HG03432 (cell line): ENCODE measurements around the gene SLC9A9.

ENCODE experiments used
- ATAC-seq: cut with Tn5 transposase; IDR thresholded peaks from one replicate; pipeline ENCODE4 v1.9.1; 2021; ENCODE audit warnings: mild to moderate bottlenecking, moderate library complexity; ENCODE audit not compliant: unreplicated experiment

Gene SLC9A9

GRCh38 chr3:143269741-143270140, 578.5 kb downstream of the SLC9A9 start:
- ATAC-seq = no peak

DNA sequence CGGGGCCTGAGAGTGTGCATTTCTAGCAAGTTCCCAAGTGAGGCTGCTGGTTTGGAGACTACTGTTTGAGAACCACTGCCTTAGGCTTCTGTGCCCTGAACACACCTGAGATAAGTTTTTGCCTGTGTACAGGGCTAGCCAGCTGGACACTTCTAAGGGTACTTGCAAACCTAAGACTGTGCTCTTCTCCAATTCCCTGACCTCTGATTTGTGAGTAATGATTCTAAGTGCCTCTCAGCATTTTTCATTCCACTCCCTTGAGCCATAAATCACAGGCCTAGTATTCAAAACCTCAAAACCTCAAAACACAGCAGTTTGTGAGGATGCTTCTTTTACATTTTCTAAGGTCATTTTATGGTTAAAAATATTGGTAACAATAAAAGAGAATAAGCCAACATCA, 580.3 kb downstream of the SLC9A9 start:
- no peak for ATAC-seq

DNA sequence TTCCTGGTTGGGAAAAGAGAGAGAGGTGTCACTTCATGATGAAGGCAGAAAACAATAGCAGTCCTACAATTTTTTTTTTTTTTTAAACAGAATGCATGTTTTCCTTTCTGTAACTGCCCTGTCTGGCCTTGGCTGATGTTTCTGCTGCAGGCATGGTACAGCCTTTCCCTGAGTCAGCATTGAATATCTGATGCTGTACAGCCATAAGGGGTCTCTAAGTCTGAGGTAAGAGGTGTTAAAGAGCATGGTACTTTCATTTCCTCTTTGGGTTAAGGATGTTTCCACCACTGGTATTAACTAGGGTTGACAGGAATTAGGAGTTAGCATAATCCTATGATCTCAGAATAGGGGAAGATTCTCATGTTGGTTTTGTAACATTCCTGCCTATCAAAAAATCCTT, 581.3 kb downstream of the SLC9A9 start:
- peak; percentile 73 for ATAC-seq

DNA sequence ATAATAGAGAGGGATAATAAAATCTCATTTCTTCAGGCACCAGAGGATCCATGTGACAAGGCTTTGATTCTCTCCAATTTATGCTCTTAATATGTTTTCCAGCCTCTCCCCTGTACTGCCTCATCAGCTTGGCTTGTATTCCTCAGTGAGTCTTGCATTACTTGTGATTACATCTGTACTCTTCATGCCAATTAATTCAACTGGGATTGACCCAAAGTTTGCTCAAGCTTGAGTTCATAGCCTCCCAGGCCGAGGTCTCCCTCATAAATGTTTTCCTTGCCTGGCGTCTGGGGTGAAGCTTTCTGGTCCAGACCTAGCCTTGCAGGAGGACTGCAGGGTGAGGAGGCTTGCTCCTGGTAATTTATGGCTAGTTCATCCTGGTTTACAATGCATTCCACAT, 581.8 kb downstream of the SLC9A9 start:
- no peak for ATAC-seq

GRCh38 chr3:143265501-143266070, 582.7 kb downstream of the SLC9A9 start:
- ATAC-seq = no peak

DNA sequence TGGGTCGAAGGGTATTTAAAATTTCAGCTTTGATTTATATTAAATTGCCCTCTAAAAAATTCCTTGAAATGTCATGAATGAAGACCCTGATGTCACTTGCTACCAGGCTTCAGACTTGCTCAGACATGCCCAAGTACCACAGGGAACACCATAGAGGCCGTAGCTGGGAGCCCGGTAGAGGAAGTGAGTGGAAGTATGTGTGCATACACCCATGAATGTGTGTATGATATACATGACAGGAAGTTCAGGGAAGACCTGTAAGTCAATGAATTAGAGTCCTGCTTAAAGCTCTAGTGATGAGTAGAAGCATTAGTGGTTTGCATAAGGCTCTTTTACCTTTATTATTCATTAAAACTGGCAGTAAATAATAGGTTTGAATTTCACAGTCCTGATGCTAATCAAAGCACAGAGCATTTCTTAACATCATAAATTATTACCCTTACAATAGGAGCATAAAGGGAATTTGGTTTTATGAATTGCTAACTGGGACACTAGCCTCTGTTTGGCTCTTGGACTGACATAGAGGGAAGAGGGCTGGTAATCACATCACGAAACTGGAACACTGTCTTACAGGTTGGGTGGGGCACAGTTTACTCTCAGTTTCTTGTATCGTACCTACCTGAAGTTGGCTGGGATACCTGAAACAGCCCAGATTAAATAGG, 584.3 kb downstream of the SLC9A9 start:
- peak; percentile 82 for ATAC-seq

- ATAC-seq = no peak
These were observed 586.4 kb downstream of the SLC9A9 start for GRCh38 chr3:143261848-143262247.

DNA sequence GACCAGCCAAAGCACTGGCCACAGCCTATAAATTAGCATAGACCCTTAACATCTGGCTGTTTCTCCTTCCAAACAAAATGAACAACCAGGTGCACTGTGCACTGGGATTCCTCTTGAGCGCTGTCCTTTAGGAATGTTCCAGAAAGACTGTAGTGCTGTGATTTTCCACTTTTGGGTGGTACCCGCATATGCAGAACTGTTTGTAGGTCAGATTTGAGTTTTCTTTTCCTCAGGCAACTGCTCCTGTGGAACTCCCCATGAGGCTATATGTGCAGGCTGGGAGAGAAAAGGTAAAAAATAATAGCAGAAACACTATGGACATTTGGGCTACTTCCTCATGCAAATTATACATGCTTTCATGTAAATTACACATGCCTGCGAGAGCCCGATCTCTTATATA, 589.6 kb downstream of the SLC9A9 start:
- ATAC-seq = no peak

DNA sequence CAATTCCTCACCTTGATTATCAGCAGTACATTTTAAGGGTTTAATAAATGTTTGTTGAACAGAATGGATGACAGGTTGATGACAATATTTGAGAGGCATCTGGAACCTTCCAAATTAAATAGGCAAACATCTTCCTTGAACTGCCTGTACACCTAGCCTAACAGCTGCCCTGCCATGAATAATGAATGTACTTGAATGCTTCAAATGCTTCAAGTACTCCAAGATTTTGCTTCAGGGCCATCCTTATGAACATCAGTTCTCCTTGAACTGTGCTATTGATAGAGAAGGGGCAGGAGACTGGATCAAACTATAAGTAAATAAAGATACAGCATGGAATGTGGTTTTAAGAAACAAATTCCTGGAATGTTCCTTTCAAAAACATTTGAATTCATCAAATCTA, 591.9 kb downstream of the SLC9A9 start:
- ATAC-seq = no peak

- no peak for ATAC-seq
These were observed 592.5 kb downstream of the SLC9A9 start for GRCh38 chr3:143255739-143256138.

DNA sequence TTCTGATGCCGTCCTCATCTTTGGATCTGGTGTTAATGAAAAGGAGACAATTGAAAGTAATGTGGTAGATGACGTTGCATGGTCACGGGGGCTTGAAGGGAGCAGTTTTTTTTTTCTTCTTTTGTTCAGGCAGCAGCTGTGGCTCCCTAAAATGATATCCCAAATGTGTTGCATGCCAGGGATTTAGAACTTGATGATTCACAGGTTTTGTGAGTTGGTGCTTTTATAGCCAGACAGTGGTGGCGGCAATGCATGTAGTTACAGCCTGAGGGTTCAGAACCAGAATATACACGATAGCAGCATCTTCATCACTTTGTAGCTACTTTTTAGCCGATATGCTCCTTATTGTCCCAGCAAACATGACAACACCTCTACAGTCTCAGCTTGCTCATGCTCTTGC, 595.3 kb downstream of the SLC9A9 start:
- ATAC-seq = no peak

GRCh38 chr3:143249014-143249413, 599.3 kb downstream of the SLC9A9 start:
- no peak for ATAC-seq

DNA sequence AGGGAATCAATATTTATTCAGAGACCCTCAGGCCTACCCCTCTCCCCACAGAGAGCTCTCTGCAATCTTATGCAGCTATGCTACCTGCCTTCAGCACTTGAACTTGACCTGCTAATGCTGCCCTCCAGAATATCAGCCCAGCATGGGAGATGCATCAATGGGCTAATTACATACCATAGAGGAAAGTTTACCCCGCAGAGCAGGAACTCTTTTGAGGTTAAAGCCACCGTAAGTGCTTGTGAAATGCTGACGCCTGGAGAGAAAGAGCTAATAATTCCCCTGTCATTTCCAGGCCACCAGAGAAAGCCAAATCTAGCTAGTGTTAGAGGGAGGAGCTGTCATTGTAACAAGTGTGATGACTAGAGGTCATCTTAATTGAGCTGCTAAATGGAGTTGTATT, 601.2 kb downstream of the SLC9A9 start:
- no peak for ATAC-seq

DNA sequence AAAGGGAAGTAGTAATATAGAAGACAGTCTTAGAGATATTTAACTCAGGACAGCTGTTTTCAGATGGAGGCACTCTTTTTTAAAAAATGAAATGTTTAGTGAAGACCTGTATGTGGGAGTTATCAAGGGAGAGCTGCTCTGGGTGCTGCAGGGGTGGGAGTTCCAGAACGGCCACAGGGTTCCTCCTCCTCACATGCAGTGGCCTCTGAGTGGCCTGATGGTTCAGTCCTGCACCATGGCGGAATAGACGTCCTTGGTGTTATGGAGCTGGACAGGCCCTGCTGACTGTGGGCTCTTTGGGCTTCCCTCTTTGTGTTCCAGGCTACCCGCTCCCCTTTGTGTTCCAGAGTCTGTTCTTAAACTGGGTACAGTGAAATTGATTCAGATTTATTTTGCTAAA, 602.6 kb downstream of the SLC9A9 start:
- no peak for ATAC-seq

- no peak for ATAC-seq
These were observed 603.7 kb downstream of the SLC9A9 start for GRCh38 chr3:143244516-143245063.

- no peak for ATAC-seq
These were observed 604.6 kb downstream of the SLC9A9 start for GRCh38 chr3:143243686-143244085.

GRCh38 chr3:143242691-143243090, 605.6 kb downstream of the SLC9A9 start:
- no peak for ATAC-seq

DNA sequence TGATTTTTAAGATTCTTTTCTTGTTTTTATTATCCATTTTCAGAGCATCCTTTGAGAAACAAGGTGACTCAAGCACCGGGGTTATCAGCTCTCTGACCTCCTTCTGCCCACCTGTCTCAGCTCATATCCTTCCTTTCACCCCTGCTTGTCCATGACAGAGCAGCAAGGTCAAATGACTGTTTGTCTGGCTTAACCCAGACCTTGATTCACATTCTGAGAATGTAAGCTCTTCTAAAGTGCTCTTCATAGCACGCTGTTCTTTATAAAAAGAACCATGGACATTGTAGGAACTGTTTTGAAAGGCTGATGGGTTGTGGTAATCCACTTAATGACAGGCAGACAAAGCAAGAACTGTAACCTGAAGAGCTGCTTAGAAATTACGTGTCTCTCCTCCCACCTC, 606.2 kb downstream of the SLC9A9 start:
- no peak for ATAC-seq

GRCh38 chr3:143241481-143241951, 606.8 kb downstream of the SLC9A9 start:
- ATAC-seq = no peak

GRCh38 chr3:143240886-143241285, 607.4 kb downstream of the SLC9A9 start:
- ATAC-seq = no peak

GRCh38 chr3:143239031-143239430, 609.2 kb downstream of the SLC9A9 start:
- ATAC-seq = no peak

GRCh38 chr3:143237077-143237627, 611.1 kb downstream of the SLC9A9 start:
- ATAC-seq = no peak
